ENCODE results near the gene KLRK1.

KLRK1 gene

GRCh38 chr12:10409392-10409791 lies 19.6 kb upstream of the KLRK1 start, which contains the start of gene KLRC4:
KLRC4 (minus strand) TSS chr12:10409757; CDS start chr12:10409575, 182 bp downstream.
- DNase-seq (ENCODE audit: low read depth, low spot score) = no peak
- H3K9me3 ChIP-seq (ENCODE audit: insufficient read depth, low read length) = peaks cover 5% of the 10 kb centered on the region; the same call in 1 of the 2 replicates
- H3K4me3 ChIP-seq (ENCODE audit: insufficient read length, low read depth) = no peak within 1 kb of the TSS
- H3K9ac ChIP-seq (ENCODE audit: insufficient read length, low read depth) = no peak within 1 kb of the TSS
- H3K36me3 ChIP-seq (ENCODE audit: insufficient read depth, insufficient read length, low read length) = no peaks in the 10 kb centered on the region
- no peaks in the 10 kb centered on the region for H3K27me3 ChIP-seq (ENCODE audit: insufficient read depth, insufficient read length)
- H3K4me1 ChIP-seq (ENCODE audit: insufficient read depth, insufficient read length) = no peaks in the 10 kb centered on the region
- TF ChIP-seq YY1 (IDR thresholded peaks at IDR 0.05; ENCODE audit: insufficient read depth, insufficient read length) (no peak), SUZ12 (IDR thresholded peaks at IDR 0.05; ENCODE audit: extremely low read depth, insufficient read depth, insufficient read length) (no peak), ZNF274 (IDR thresholded peaks at IDR 0.05; ENCODE audit: low read depth, low read length) (no peak)

DNA sequence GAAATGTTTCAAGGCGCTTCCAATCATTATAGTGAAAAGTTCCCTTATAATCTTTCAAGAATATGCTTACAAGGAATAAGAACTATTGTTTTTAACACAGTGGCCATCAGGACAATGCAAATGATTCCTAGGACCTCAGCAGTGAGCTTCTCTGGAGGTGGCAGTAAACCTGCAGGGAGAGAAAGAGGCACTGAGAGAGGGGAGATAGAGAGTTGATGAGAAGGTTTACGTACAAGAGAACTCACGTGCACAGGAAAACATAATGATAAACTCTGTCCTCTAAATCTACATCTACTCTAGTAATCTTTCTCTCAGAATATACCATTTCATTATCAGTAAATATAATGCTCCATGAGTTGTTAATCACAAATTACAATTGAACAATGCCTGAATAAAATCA lies 19.0 kb upstream of the KLRK1 start:
- H3K4me1 ChIP-seq (ENCODE audit: insufficient read depth, insufficient read length) = no peaks in the 10 kb centered on the region
- H3K9me3 ChIP-seq (ENCODE audit: insufficient read depth, low read length) = peaks cover 5% of the 10 kb centered on the region; the same call in 1 of the 2 replicates
- TF ChIP-seq YY1 (IDR thresholded peaks at IDR 0.05; ENCODE audit: insufficient read depth, insufficient read length) = no peak
- TF ChIP-seq SUZ12 (IDR thresholded peaks at IDR 0.05; ENCODE audit: extremely low read depth, insufficient read depth, insufficient read length) = no peak
- TF ChIP-seq ZNF274 (IDR thresholded peaks at IDR 0.05; ENCODE audit: low read depth, low read length) = no peak
- H3K9ac ChIP-seq (ENCODE audit: insufficient read length, low read depth) = no peak overlapping the region
- no peaks in the 10 kb centered on the region for H3K27me3 ChIP-seq (ENCODE audit: insufficient read depth, insufficient read length)
- DNase-seq (ENCODE audit: low read depth, low spot score) = no peak
- no peak overlapping the region for H3K4me3 ChIP-seq (ENCODE audit: insufficient read length, low read depth)
- no peaks in the 10 kb centered on the region for H3K36me3 ChIP-seq (ENCODE audit: insufficient read depth, insufficient read length, low read length)

DNA sequence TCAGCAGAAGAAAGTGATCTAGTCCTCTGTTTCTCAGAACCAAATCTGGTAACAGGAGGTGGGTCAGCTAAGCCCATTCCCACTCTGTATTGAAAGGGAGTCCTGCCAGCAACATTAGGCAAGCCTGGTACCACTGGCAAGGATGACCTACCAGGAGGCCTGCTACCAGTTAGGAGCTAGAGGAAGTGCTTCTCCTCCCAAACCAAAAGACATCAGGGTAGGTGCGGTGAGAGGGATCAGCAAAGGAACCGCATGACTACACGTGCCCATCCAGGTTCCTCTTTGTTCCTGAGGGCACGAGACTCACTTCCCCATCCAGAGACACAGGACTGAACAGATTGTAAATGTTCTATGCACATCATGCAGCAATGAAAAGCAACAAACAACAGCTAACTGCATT lies 16.9 kb upstream of the KLRK1 start:
- TF ChIP-seq SUZ12 (IDR thresholded peaks at IDR 0.05; ENCODE audit: extremely low read depth, insufficient read depth, insufficient read length) (no peak), ZNF274 (IDR thresholded peaks at IDR 0.05; ENCODE audit: low read depth, low read length) (no peak), YY1 (IDR thresholded peaks at IDR 0.05; ENCODE audit: insufficient read depth, insufficient read length) (no peak)
- no peak overlapping the region for H3K9ac ChIP-seq (ENCODE audit: insufficient read length, low read depth)
- no peak for DNase-seq (ENCODE audit: low read depth, low spot score)

GRCh38 chr12:10405294-10405693 lies 15.5 kb upstream of the KLRK1 start:
- Histone ChIP-seq H3K9me3 (ENCODE audit: insufficient read depth, low read length) (peaks cover 5% of the 10 kb centered on the region; the same call in 1 of the 2 replicates), H3K4me1 (ENCODE audit: insufficient read depth, insufficient read length) (no peaks in the 10 kb centered on the region), H3K27me3 (ENCODE audit: insufficient read depth, insufficient read length) (no peaks in the 10 kb centered on the region), H3K9ac (ENCODE audit: insufficient read length, low read depth) (no peak overlapping the region), H3K4me3 (ENCODE audit: insufficient read length, low read depth) (no peak overlapping the region), H3K36me3 (ENCODE audit: insufficient read depth, insufficient read length, low read length) (no peaks in the 10 kb centered on the region)
- TF ChIP-seq YY1 (IDR thresholded peaks at IDR 0.05; ENCODE audit: insufficient read depth, insufficient read length) (no peak), ZNF274 (IDR thresholded peaks at IDR 0.05; ENCODE audit: low read depth, low read length) (no peak), SUZ12 (IDR thresholded peaks at IDR 0.05; ENCODE audit: extremely low read depth, insufficient read depth, insufficient read length) (no peak)
- no peak for DNase-seq (ENCODE audit: low read depth, low spot score)

More for the DNA sequence above, 16.9 kb upstream of the KLRK1 start:
- H3K9me3 ChIP-seq (ENCODE audit: insufficient read depth, low read length) = peaks cover 5% of the 10 kb centered on the region; the same call in 1 of the 2 replicates
- H3K4me3 ChIP-seq (ENCODE audit: insufficient read length, low read depth) = no peak overlapping the region
- H3K36me3 ChIP-seq (ENCODE audit: insufficient read depth, insufficient read length, low read length) = no peaks in the 10 kb centered on the region
- no peaks in the 10 kb centered on the region for H3K4me1 ChIP-seq (ENCODE audit: insufficient read depth, insufficient read length)
- H3K27me3 ChIP-seq (ENCODE audit: insufficient read depth, insufficient read length) = no peaks in the 10 kb centered on the region

DNA sequence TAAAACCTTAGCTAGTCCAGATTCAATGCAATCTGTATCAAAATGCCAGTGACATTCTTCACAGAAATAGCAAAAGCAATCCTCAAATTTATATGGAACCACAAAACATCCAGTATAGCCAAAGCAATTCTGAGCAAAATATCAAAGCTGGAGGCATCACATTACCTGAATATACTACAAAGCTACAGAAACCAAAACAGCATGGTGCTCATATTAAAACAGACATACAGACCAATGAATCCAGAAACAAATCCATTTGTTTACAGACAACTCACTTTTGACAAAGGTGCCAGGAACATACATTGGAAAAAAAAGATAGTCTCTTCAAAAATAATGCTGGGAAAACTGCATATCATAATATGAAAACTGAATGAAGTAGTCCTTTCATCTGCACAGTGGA lies 15.0 kb upstream of the KLRK1 start:
- Histone ChIP-seq H3K9ac (ENCODE audit: insufficient read length, low read depth) (no peak overlapping the region), H3K9me3 (ENCODE audit: insufficient read depth, low read length) (peaks cover 5% of the 10 kb centered on the region; the same call in 1 of the 2 replicates), H3K36me3 (ENCODE audit: insufficient read depth, insufficient read length, low read length) (no peaks in the 10 kb centered on the region), H3K4me3 (ENCODE audit: insufficient read length, low read depth) (no peak overlapping the region), H3K27me3 (ENCODE audit: insufficient read depth, insufficient read length) (no peaks in the 10 kb centered on the region), H3K4me1 (ENCODE audit: insufficient read depth, insufficient read length) (no peaks in the 10 kb centered on the region)
- TF ChIP-seq SUZ12 (IDR thresholded peaks at IDR 0.05; ENCODE audit: extremely low read depth, insufficient read depth, insufficient read length) (no peak), YY1 (IDR thresholded peaks at IDR 0.05; ENCODE audit: insufficient read depth, insufficient read length) (no peak), ZNF274 (IDR thresholded peaks at IDR 0.05; ENCODE audit: low read depth, low read length) (no peak)
- DNase-seq (ENCODE audit: low read depth, low spot score) = no peak

GRCh38 chr12:10400829-10401228 lies 11.0 kb upstream of the KLRK1 start:
- Histone ChIP-seq H3K9me3 (ENCODE audit: insufficient read depth, low read length) (peaks cover 5% of the 10 kb centered on the region; the same call in 1 of the 2 replicates), H3K36me3 (ENCODE audit: insufficient read depth, insufficient read length, low read length) (no peaks in the 10 kb centered on the region), H3K27me3 (ENCODE audit: insufficient read depth, insufficient read length) (no peaks in the 10 kb centered on the region), H3K4me3 (ENCODE audit: insufficient read length, low read depth) (no peak overlapping the region), H3K4me1 (ENCODE audit: insufficient read depth, insufficient read length) (no peaks in the 10 kb centered on the region), H3K9ac (ENCODE audit: insufficient read length, low read depth) (no peak overlapping the region)
- no peak for TF ChIP-seq ZNF274 (IDR thresholded peaks at IDR 0.05; ENCODE audit: low read depth, low read length)
- TF ChIP-seq SUZ12 (IDR thresholded peaks at IDR 0.05; ENCODE audit: extremely low read depth, insufficient read depth, insufficient read length) = no peak
- no peak for TF ChIP-seq YY1 (IDR thresholded peaks at IDR 0.05; ENCODE audit: insufficient read depth, insufficient read length)
- no peak for DNase-seq (ENCODE audit: low read depth, low spot score)

GRCh38 chr12:10398168-10398567 lies 8.3 kb upstream of the KLRK1 start:
- no peaks in the 10 kb centered on the region for H3K36me3 ChIP-seq (ENCODE audit: insufficient read depth, insufficient read length, low read length)
- no peaks in the 10 kb centered on the region for H3K4me1 ChIP-seq (ENCODE audit: insufficient read depth, insufficient read length)
- H3K9me3 ChIP-seq (ENCODE audit: insufficient read depth, low read length) = no peaks in the 10 kb centered on the region
- TF ChIP-seq SUZ12 (IDR thresholded peaks at IDR 0.05; ENCODE audit: extremely low read depth, insufficient read depth, insufficient read length) (no peak), ZNF274 (IDR thresholded peaks at IDR 0.05; ENCODE audit: low read depth, low read length) (no peak), YY1 (IDR thresholded peaks at IDR 0.05; ENCODE audit: insufficient read depth, insufficient read length) (no peak)
- H3K9ac ChIP-seq (ENCODE audit: insufficient read length, low read depth) = no peak overlapping the region
- DNase-seq (ENCODE audit: low read depth, low spot score) = no peak
- no peaks in the 10 kb centered on the region for H3K27me3 ChIP-seq (ENCODE audit: insufficient read depth, insufficient read length)
- H3K4me3 ChIP-seq (ENCODE audit: insufficient read length, low read depth) = no peak overlapping the region

All from NT2/D1 (cell line).